ENCODE data around the gene SCN9A. TPM values are rescaled to one million over a fixed set of nuclear protein-coding genes. Genes with fewer than 3 reads are reported as not detected.
A peak's percentile ranks its signal among the peaks of the same experiment; 100 is the strongest.

Gene SCN9A
- total RNA-seq, 1 donor from 2014 or later, result 7.8 TPM

DNA sequence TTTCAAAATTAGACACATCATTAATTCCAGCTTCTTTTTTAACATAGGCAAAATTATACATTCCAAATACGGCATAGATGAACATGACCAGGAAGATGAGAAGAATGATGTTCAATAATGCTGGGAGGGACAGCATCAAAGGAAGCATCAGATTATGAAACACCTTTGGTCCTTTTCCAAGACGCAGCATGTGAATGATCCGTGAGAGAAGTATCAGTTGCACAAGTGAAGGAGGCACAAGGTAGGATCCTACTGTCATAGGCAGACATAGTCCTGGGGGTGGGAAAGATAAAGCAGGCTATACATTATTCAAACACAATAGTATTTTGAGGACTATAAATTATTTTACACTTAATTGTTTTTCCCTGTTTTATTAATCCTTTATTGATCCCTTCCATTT is 30.6 kb upstream of the SCN9A start:
- Mint-ChIP-seq H3K27me3 (ENCODE audit: low read depth, unreplicated experiment) (no peaks in the 10 kb centered on the region), H3K9me3 (ENCODE audit: unreplicated experiment) (no peaks in the 10 kb centered on the region), H3K4me3 (ENCODE audit: unreplicated experiment) (no peak overlapping the region), H3K4me1 (ENCODE audit: low read depth, unreplicated experiment) (peaks cover 9% of the 10 kb centered on the region), H3K36me3 (ENCODE audit: low read depth, unreplicated experiment) (no peaks in the 10 kb centered on the region), H3K27ac (ENCODE audit: unreplicated experiment) (no peak overlapping the region)
- TF ChIP-seq EZH2 (IDR thresholded peaks at IDR 0.05; ENCODE audit: insufficient read depth, low read length), result no peak
- TF ChIP-seq, protein P1, sequence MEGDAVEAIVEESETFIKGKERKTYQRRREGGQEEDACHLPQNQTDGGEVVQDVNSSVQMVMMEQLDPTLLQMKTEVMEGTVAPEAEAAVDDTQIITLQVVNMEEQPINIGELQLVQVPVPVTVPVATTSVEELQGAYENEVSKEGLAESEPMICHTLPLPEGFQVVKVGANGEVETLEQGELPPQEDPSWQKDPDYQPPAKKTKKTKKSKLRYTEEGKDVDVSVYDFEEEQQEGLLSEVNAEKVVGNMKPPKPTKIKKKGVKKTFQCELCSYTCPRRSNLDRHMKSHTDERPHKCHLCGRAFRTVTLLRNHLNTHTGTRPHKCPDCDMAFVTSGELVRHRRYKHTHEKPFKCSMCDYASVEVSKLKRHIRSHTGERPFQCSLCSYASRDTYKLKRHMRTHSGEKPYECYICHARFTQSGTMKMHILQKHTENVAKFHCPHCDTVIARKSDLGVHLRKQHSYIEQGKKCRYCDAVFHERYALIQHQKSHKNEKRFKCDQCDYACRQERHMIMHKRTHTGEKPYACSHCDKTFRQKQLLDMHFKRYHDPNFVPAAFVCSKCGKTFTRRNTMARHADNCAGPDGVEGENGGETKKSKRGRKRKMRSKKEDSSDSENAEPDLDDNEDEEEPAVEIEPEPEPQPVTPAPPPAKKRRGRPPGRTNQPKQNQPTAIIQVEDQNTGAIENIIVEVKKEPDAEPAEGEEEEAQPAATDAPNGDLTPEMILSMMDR (IDR thresholded peaks at IDR 0.05; ENCODE audit: insufficient read depth, low read depth, low read length), result no peak
- no peaks in the 10 kb centered on the region for H3K79me2 ChIP-seq (ENCODE audit: insufficient read depth, low read length)
- H3K36me3 ChIP-seq (ENCODE audit: insufficient read depth, low read length), result no peaks in the 10 kb centered on the region
- no peak overlapping the region for H3K4me2 ChIP-seq (ENCODE audit: low read length)
- H3K27ac ChIP-seq (ENCODE audit: low read depth, low read length), result no peak overlapping the region
- H3K4me1 ChIP-seq (ENCODE audit: insufficient read depth, low read length), result peaks cover 8% of the 10 kb centered on the region
- H3K27me3 ChIP-seq (ENCODE audit: insufficient read depth, low read length), result no peaks in the 10 kb centered on the region
- no peak for FAIRE-seq
- H3K4me3 ChIP-seq (ENCODE audit: insufficient read depth, low read depth, low read length), result no peak overlapping the region
- no peaks in the 10 kb centered on the region for H4K20me1 ChIP-seq (ENCODE audit: insufficient read depth, low read length)
- no peaks in the 10 kb centered on the region for H3K9me3 ChIP-seq (ENCODE audit: insufficient read depth, low read depth, low read length)
- DNase-seq (ENCODE audit: low read depth), result no peak
- H2AFZ ChIP-seq (ENCODE audit: low read depth, low read length), result no peak overlapping the region
- H3K9ac ChIP-seq (ENCODE audit: low read length), result no peak overlapping the region

DNA sequence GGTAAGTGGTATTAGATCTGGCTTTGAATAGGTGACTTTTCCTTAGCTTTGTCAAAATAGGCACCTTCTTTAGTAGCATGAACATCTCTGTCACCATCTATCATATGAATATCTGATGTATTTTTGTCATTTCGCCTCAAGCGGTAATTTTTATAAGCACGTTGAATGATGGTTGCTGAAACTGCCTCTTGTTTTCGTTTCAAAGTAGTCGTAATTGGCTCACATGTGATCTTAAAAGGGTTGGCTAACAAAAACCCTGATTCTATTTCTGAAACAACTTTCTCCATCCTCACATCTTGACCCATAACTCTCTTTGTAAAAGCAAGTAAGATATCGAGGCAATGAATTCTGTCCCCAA is 29.8 kb upstream of the SCN9A start:
- H3K36me3 Mint-ChIP-seq (ENCODE audit: low read depth, unreplicated experiment), result no peaks in the 10 kb centered on the region
- no peak for DNase-seq (ENCODE audit: low read depth)
- TF ChIP-seq, protein P1 (IDR thresholded peaks at IDR 0.05; ENCODE audit: insufficient read depth, low read depth, low read length), result no peak
- no peak for TF ChIP-seq EZH2 (IDR thresholded peaks at IDR 0.05; ENCODE audit: insufficient read depth, low read length)
- Histone ChIP-seq H3K4me1 (ENCODE audit: insufficient read depth, low read length) (peaks cover 2% of the 10 kb centered on the region), H4K20me1 (ENCODE audit: insufficient read depth, low read length) (no peaks in the 10 kb centered on the region), H3K4me2 (ENCODE audit: low read length) (no peak overlapping the region), H3K79me2 (ENCODE audit: insufficient read depth, low read length) (no peaks in the 10 kb centered on the region), H3K4me3 (ENCODE audit: insufficient read depth, low read depth, low read length) (no peak overlapping the region), H3K27ac (ENCODE audit: low read depth, low read length) (no peak overlapping the region), H3K36me3 (ENCODE audit: insufficient read depth, low read length) (no peaks in the 10 kb centered on the region), H3K9me3 (ENCODE audit: insufficient read depth, low read depth, low read length) (no peaks in the 10 kb centered on the region), H2AFZ (ENCODE audit: low read depth, low read length) (no peak overlapping the region), H3K9ac (ENCODE audit: low read length) (no peak overlapping the region), H3K27me3 (ENCODE audit: insufficient read depth, low read length) (no peaks in the 10 kb centered on the region)
- no peak for FAIRE-seq
- no peak overlapping the region for H3K4me3 Mint-ChIP-seq (ENCODE audit: unreplicated experiment)
- H3K27ac Mint-ChIP-seq (ENCODE audit: unreplicated experiment), result no peak overlapping the region
- peaks cover 3% of the 10 kb centered on the region for H3K4me1 Mint-ChIP-seq (ENCODE audit: low read depth, unreplicated experiment)
- H3K9me3 Mint-ChIP-seq (ENCODE audit: unreplicated experiment), result no peaks in the 10 kb centered on the region
- H3K27me3 Mint-ChIP-seq (ENCODE audit: low read depth, unreplicated experiment), result no peaks in the 10 kb centered on the region

DNA sequence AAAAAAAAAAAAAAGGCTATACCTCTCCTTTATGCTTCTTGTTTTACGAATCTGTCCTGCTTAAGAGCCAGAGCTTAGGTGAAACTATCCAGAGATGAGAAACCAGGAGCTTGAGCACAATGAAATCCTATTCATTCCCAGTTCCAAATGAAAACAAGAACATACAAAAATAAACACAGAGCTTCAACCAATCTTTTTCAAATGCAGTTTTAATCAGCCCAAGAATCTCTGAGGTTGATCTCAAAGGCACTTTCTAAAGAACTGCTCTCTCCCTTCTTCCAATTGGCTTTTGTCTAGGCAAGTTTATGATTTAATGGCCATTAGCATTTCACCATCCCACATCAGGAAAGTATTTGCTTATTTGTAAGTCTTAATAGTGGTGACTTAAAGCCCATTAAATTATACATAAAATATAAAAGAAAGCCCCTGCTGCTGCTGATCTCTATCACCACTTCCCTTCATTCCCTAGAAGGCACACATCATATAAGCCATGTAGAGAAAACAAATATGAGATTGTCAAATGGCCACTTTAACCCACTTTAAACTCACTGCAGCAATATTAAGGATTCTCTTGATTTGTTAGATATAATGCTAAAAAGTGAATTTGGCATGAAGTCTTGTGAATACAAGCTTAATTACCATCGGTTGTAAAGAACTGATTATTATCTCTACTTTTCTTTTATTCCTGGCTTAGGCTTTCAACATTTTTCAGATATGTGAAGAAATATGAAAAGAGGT is 29.3 kb upstream of the SCN9A start:
- Histone ChIP-seq H3K4me1 (ENCODE audit: insufficient read depth, low read length) (no peaks in the 10 kb centered on the region), H3K4me2 (ENCODE audit: low read length) (no peak overlapping the region), H4K20me1 (ENCODE audit: insufficient read depth, low read length) (no peaks in the 10 kb centered on the region), H3K9ac (ENCODE audit: low read length) (no peak overlapping the region), H3K79me2 (ENCODE audit: insufficient read depth, low read length) (no peaks in the 10 kb centered on the region), H3K27me3 (ENCODE audit: insufficient read depth, low read length) (no peaks in the 10 kb centered on the region), H2AFZ (ENCODE audit: low read depth, low read length) (no peak overlapping the region), H3K27ac (ENCODE audit: low read depth, low read length) (no peak overlapping the region), H3K36me3 (ENCODE audit: insufficient read depth, low read length) (no peaks in the 10 kb centered on the region), H3K4me3 (ENCODE audit: insufficient read depth, low read depth, low read length) (no peak overlapping the region), H3K9me3 (ENCODE audit: insufficient read depth, low read depth, low read length) (no peaks in the 10 kb centered on the region)
- no peak for TF ChIP-seq EZH2 (IDR thresholded peaks at IDR 0.05; ENCODE audit: insufficient read depth, low read length)
- TF ChIP-seq, protein P1 (IDR thresholded peaks at IDR 0.05; ENCODE audit: insufficient read depth, low read depth, low read length), result no peak
- H3K4me1 Mint-ChIP-seq (ENCODE audit: low read depth, unreplicated experiment), result no peaks in the 10 kb centered on the region
- no peaks in the 10 kb centered on the region for H3K27me3 Mint-ChIP-seq (ENCODE audit: low read depth, unreplicated experiment)
- no peak overlapping the region for H3K4me3 Mint-ChIP-seq (ENCODE audit: unreplicated experiment)
- FAIRE-seq (no peak), DNase-seq (ENCODE audit: low read depth) (peak; percentile 0)
- no peaks in the 10 kb centered on the region for H3K36me3 Mint-ChIP-seq (ENCODE audit: low read depth, unreplicated experiment)
- H3K9me3 Mint-ChIP-seq (ENCODE audit: unreplicated experiment), result no peaks in the 10 kb centered on the region
- no peak overlapping the region for H3K27ac Mint-ChIP-seq (ENCODE audit: unreplicated experiment)
